CD4-positive, alpha-beta T cell treated with Interleukin-17A for 1 hour (primary cell): ENCODE measurements around the gene GET3.

Experiments used
- DNase-seq: peaks from one replicate; pipeline ENCODE4 v3.0.0-alpha.2; 2020

GET3 gene

GRCh38 chr19:12782424-12783290 is 45.4 kb downstream of the GET3 start:
- DNase-seq = peak; percentile 94

- DNase-seq = no peak
Observed at GRCh38 chr19:12783291-12783848, 46.1 kb downstream of the GET3 start.

GRCh38 chr19:12783849-12784393 is 46.6 kb downstream of the GET3 start:
- peak; percentile 51 for DNase-seq

GRCh38 chr19:12784394-12784870 is 47.1 kb downstream of the GET3 start:
- peak; percentile 50 for DNase-seq

GRCh38 chr19:12784871-12785430 is 47.7 kb downstream of the GET3 start:
- DNase-seq = peak; percentile 85

- DNase-seq = no peak
Observed at GRCh38 chr19:12785431-12786031, 48.2 kb downstream of the GET3 start.

GRCh38 chr19:12786141-12786870 is 49.0 kb downstream of the GET3 start:
- DNase-seq = peak; percentile 52

- no peak for DNase-seq
Observed at GRCh38 chr19:12786952-12787351, 49.7 kb downstream of the GET3 start.

- DNase-seq = no peak
Observed at GRCh38 chr19:12787458-12787857, 50.2 kb downstream of the GET3 start.

GRCh38 chr19:12788042-12788681 is 50.9 kb downstream of the GET3 start:
- no peak for DNase-seq

- peak; percentile 84 for DNase-seq
Observed at GRCh38 chr19:12788682-12789097, 51.4 kb downstream of the GET3 start.

GRCh38 chr19:12789098-12789903 is 52.0 kb downstream of the GET3 start:
- no peak for DNase-seq

- peak; percentile 97 for DNase-seq
Observed at GRCh38 chr19:12789904-12790619, 52.8 kb downstream of the GET3 start.

GRCh38 chr19:12790628-12791344 is 53.5 kb downstream of the GET3 start:
- DNase-seq = no peak

- DNase-seq = peak; percentile 99
Observed at GRCh38 chr19:12791345-12792050, 54.2 kb downstream of the GET3 start, which contains the start of gene JUNB. Gene JUNB (plus strand): TSS chr19:12791486. CDS start chr19:12791772, 286 bp downstream.

GRCh38 chr19:12792051-12792852 is 55.0 kb downstream of the GET3 start:
- DNase-seq = peak; percentile 74

GRCh38 chr19:12792853-12793289 is 55.6 kb downstream of the GET3 start:
- no peak for DNase-seq
